AG04450 (cell line): Measurements from ENCODE around the gene GPRC5C. TPM values are rescaled to one million over a fixed set of nuclear protein-coding genes. Genes with fewer than 3 reads are reported as not detected.
"Not testable (repeated sequence)": the region's sequence is repeated elsewhere in the genome, so short reads cannot be mapped to it uniquely, and the experiment has no call there.

ENCODE experiments used
- CTCF ChIA-PET: fragments of 300-600, 350-600 bp; formaldehyde crosslinking; extraction: SDS; loops from one replicate; lab custom pipeline; 2022; ENCODE audit warnings: antibody characterized with exemption, inconsistent platforms; lab: Charles Lee
- POLR2A ChIA-PET: fragments of 350-600 bp; formaldehyde crosslinking; extraction: SDS; loops from one replicate; lab custom pipeline; 2021; ENCODE audit warnings: antibody characterized with exemption, inconsistent platforms; lab: Yijun Ruan, JAX
- DNase-seq: peaks from one replicate; pipeline ENCODE4 v3.0.0-alpha.2; 2011; ENCODE audit warnings: low read depth, low spot score
- H3K27ac ChIP-seq: one replicate; pipeline ENCODE4 v1.5.1; 2012; ENCODE audit warnings: low read depth, low read length, control low read depth
- H3K27me3 ChIP-seq: one replicate; pipeline ENCODE4 v1.6.0; 2012; ENCODE audit warnings: low read length; ENCODE audit not compliant: control insufficient read depth, insufficient read depth
- H3K4me3 ChIP-seq: 2 replicates; pipeline ENCODE4 v1.5.1; 2011; ENCODE audit warnings: mild to moderate bottlenecking, low read depth, low read length, control low read depth
- H3K9me3 ChIP-seq: 2 replicates; pipeline ENCODE4 v1.5.1; 2012; ENCODE audit warnings: low read length; ENCODE audit not compliant: control insufficient read depth, insufficient read depth
- CTCF ChIP-seq: IDR thresholded peaks from 2 replicates; pipeline ENCODE4 v1.5.1; 2011; ENCODE audit warnings: low read depth, low read length, control low read depth, inconsistent platforms
- polyA plus RNA-seq: library from polyadenylated mRNA; depleted of rRNA; stranded (reverse); fragments of >200 nt; gene quantifications from 2 replicates; pipeline ENCODE4 v1.2.3, GENCODE V29; 2011

The GPRC5C gene
- polyA plus RNA-seq, 1 experiment, result 0.14 TPM

GRCh38 chr17:74480290-74480689 lies 48.4 kb downstream of the GPRC5C start:
- no peaks in the 10 kb centered on the region for H3K27me3 ChIP-seq
- no peak overlapping the region for H3K27ac ChIP-seq
- TF ChIP-seq CTCF, result no peak
- DNase-seq, result no peak
- no peak overlapping the region for H3K4me3 ChIP-seq
- H3K9me3 ChIP-seq, result no peaks in the 10 kb centered on the region; the same call in 1 of the 2 replicates
- POLR2A ChIA-PET, result no interaction called here
- CTCF ChIA-PET, result no interaction called here

DNA sequence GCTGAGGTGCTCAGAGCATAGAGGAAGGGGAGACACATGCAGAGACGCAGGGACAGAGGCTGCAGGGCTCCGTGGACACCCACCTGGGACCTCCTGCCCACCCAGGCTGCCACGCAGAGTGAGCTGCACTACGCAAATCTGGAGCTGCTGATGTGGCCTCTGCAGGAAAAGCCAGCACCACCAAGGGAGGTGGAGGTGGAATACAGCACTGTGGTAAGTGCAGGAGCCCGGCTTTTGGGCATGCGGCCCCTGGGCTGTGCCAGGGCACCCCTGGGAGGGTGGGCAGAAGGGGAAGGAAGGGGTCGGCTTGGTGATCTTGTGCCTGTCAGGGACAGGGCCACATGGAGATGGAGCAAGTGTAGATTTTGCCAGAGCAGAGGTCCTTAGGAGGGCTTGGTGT lies 49.7 kb downstream of the GPRC5C start:
- no peak overlapping the region for H3K27ac ChIP-seq
- H3K4me3 ChIP-seq, result no peak overlapping the region
- POLR2A ChIA-PET, result no interaction called here
- H3K9me3 ChIP-seq, result no peaks in the 10 kb centered on the region; the same call in 1 of the 2 replicates
- no peak for TF ChIP-seq CTCF
- no peaks in the 10 kb centered on the region for H3K27me3 ChIP-seq
- DNase-seq, result no peak
- CTCF ChIA-PET, result no interaction called here

GRCh38 chr17:74484066-74484465 lies 52.2 kb downstream of the GPRC5C start:
- no peaks in the 10 kb centered on the region; the same call in 1 of the 2 replicates for H3K9me3 ChIP-seq
- CTCF ChIA-PET, result no interaction called here
- no peak for TF ChIP-seq CTCF
- H3K27ac ChIP-seq, result no peak overlapping the region
- no peak overlapping the region for H3K4me3 ChIP-seq
- POLR2A ChIA-PET, result no interaction called here
- DNase-seq, result no peak
- no peaks in the 10 kb centered on the region for H3K27me3 ChIP-seq

- H3K4me3 ChIP-seq, result no peak overlapping the region
- ChIA-PET POLR2A (no interaction called here), CTCF (no interaction called here)
- no peak for TF ChIP-seq CTCF
- H3K27ac ChIP-seq, result no peak overlapping the region
- no peaks in the 10 kb centered on the region for H3K27me3 ChIP-seq
- no peaks in the 10 kb centered on the region; the same call in 1 of the 2 replicates for H3K9me3 ChIP-seq
- DNase-seq, result no peak
Observed at GRCh38 chr17:74485022-74485743, 53.3 kb downstream of the GPRC5C start.

GRCh38 chr17:74485841-74486240 lies 54.0 kb downstream of the GPRC5C start:
- Histone ChIP-seq H3K9me3 (no peaks in the 10 kb centered on the region; the same call in 1 of the 2 replicates), H3K4me3 (no peak overlapping the region), H3K27ac (no peak overlapping the region), H3K27me3 (no peaks in the 10 kb centered on the region)
- ChIA-PET POLR2A (no interaction called here), CTCF (no interaction called here)
- DNase-seq, result no peak
- TF ChIP-seq CTCF, result no peak

GRCh38 chr17:74488276-74488675 lies 56.4 kb downstream of the GPRC5C start:
- DNase-seq, POLR2A ChIA-PET, CTCF ChIA-PET, H3K4me3 ChIP-seq, H3K27me3 ChIP-seq, H3K9me3 ChIP-seq, H3K27ac ChIP-seq: not testable (repeated sequence)
